Neural cell (in vitro differentiated cells): ENCODE results near the gene BCHE. TPM values are rescaled to one million over a fixed set of nuclear protein-coding genes. Genes with fewer than 3 reads are reported as not detected.
"Not testable (repeated sequence)": the region's sequence is repeated elsewhere in the genome, so short reads cannot be mapped to it uniquely, and the experiment has no call there.

ENCODE experiments used
- H2AFZ ChIP-seq: fragments of 200-600, 300-800 bp; sonication (generic), shearing (Covaris generic); 2 replicates; pipeline ENCODE4 v1.6.0; 2014; ENCODE audit warnings: low read depth, mild to moderate bottlenecking, antibody characterized with exemption, low read length, moderate library complexity
- H3F3A ChIP-seq: fragments of 200-600 bp; shearing (Covaris generic); 2 replicates; pipeline ENCODE4 v1.6.1; 2016; ENCODE audit warnings: mild to moderate bottlenecking, moderate library complexity, mixed read lengths, antibody characterized with exemption, low read length; ENCODE audit not compliant: insufficient read depth, poor library complexity, severe bottlenecking
- H3K27ac ChIP-seq: fragments of 200-600, 300-800 bp; sonication (generic), shearing (Covaris generic); 2 replicates; pipeline ENCODE4 v1.5.1; 2014; ENCODE audit warnings: mild to moderate bottlenecking, low read length, moderate library complexity
- H3K27me3 ChIP-seq: fragments of 300-800, 200-600 bp; sonication (generic), shearing (Covaris generic); 2 replicates; pipeline ENCODE4 v1.6.0; 2014; ENCODE audit warnings: mild to moderate bottlenecking, low read depth, low read length, moderate library complexity; ENCODE audit not compliant: insufficient read depth
- H3K36me3 ChIP-seq: fragments of 300-800, 200-600 bp; sonication (generic), shearing (Covaris generic); 2 replicates; pipeline ENCODE4 v1.5.1; 2014; ENCODE audit warnings: mild to moderate bottlenecking, antibody characterized with exemption, low read length, moderate library complexity; ENCODE audit not compliant: insufficient read depth
- H3K4me2 ChIP-seq: fragments of 300-800, 200-600 bp; sonication (generic), shearing (Covaris generic); 2 replicates; pipeline ENCODE4 v1.6.0; 2014; ENCODE audit warnings: mild to moderate bottlenecking, low read length
- H3K4me3 ChIP-seq: fragments of 300-800, 200-600 bp; sonication (generic), shearing (Covaris generic); 2 replicates; pipeline ENCODE4 v1.5.1; 2014; ENCODE audit warnings: mild to moderate bottlenecking, low read length, moderate library complexity
- H3K79me2 ChIP-seq: fragments of 200-600 bp; shearing (Covaris generic); replicated peaks from 2 replicates; pipeline ENCODE4 v1.6.0; 2014; ENCODE audit warnings: mild to moderate bottlenecking, low read length, moderate library complexity; ENCODE audit not compliant: insufficient read depth
- H3K9ac ChIP-seq: fragments of 300-800, 200-600 bp; sonication (generic), shearing (Covaris generic); 2 replicates; pipeline ENCODE4 v1.6.1; 2016; ENCODE audit warnings: mild to moderate bottlenecking, low read length, mixed read lengths
- H3K9me2 ChIP-seq: fragments of 200-600 bp; shearing (Covaris generic); 2 replicates; pipeline ENCODE4 v1.6.1; 2016; ENCODE audit warnings: mild to moderate bottlenecking, low read length, mixed read lengths; ENCODE audit not compliant: insufficient read depth
- H3K9me3 ChIP-seq: fragments of 200-600, 300-800 bp; sonication (generic), shearing (Covaris generic); 2 replicates; pipeline ENCODE4 v1.6.1; 2016; ENCODE audit warnings: mild to moderate bottlenecking, mixed run types, low read length, moderate library complexity, mixed read lengths
- H4K20me1 ChIP-seq: fragments of 200-600 bp; shearing (Covaris generic); 2 replicates; pipeline ENCODE4 v1.6.1; 2016; ENCODE audit warnings: mild to moderate bottlenecking, mixed run types; ENCODE audit not compliant: insufficient read depth
- EP300 ChIP-seq: fragments of 450-650 bp; conservative IDR thresholded peaks from 2 replicates; pipeline ENCODE4 v1.6.1; 2014; ENCODE audit warnings: antibody characterized with exemption, mild to moderate bottlenecking, moderate library complexity; ENCODE audit not compliant: poor library complexity, severe bottlenecking
- EZH2 ChIP-seq: fragments of 200-600, 300-800 bp; shearing (Covaris generic), sonication (generic); IDR thresholded peaks from 2 replicates; pipeline ENCODE4 v1.6.1; 2014; ENCODE audit warnings: antibody characterized with exemption, low read length, borderline replicate concordance, mild to moderate bottlenecking; ENCODE audit not compliant: insufficient read depth, poor library complexity, severe bottlenecking
- MXI1 ChIP-seq: fragments of 450-650 bp; conservative IDR thresholded peaks from 2 replicates; pipeline ENCODE4 v1.6.1; 2014; ENCODE audit warnings: antibody characterized with exemption, mild to moderate bottlenecking; ENCODE audit not compliant: poor library complexity, severe bottlenecking
- POLR2AphosphoS5 ChIP-seq: IDR thresholded peaks from 2 replicates; pipeline ENCODE4 v1.6.1; 2012
- RAD21 ChIP-seq: fragments of 450-650 bp; conservative IDR thresholded peaks from 2 replicates; pipeline ENCODE4 v1.6.1; 2014; ENCODE audit warnings: antibody characterized with exemption, mild to moderate bottlenecking, moderate library complexity
- SMC3 ChIP-seq: fragments of 450-650 bp; conservative IDR thresholded peaks from 2 replicates; pipeline ENCODE4 v1.6.1; 2014; ENCODE audit warnings: antibody characterized with exemption, mild to moderate bottlenecking, moderate library complexity; ENCODE audit not compliant: poor library complexity
- TAF1 ChIP-seq: IDR thresholded peaks from 2 replicates; pipeline ENCODE4 v1.6.1; 2012; ENCODE audit warnings: low read depth
- polyA plus RNA-seq: library from polyadenylated mRNA; depleted of rRNA; stranded (reverse); fragments of >200 nt; gene quantifications from 2 replicates; pipeline ENCODE4 v1.2.3, GENCODE V29; 2014
- TF ChIP-seq, protein P1 (sequence below): IDR thresholded peaks from 2 replicates; pipeline ENCODE4 v1.6.1; 2012; ENCODE audit warnings: borderline replicate concordance
- TF ChIP-seq, protein P2 (sequence below): fragments of 450-650 bp; IDR thresholded peaks from 2 replicates; pipeline ENCODE4 v1.5.1; 2014; ENCODE audit warnings: antibody characterized with exemption, mild to moderate bottlenecking, moderate library complexity; ENCODE audit not compliant: poor library complexity, severe bottlenecking

The BCHE gene
- polyA plus RNA-seq, 1 donor from 2014 or later, result 2.6 TPM

DNA sequence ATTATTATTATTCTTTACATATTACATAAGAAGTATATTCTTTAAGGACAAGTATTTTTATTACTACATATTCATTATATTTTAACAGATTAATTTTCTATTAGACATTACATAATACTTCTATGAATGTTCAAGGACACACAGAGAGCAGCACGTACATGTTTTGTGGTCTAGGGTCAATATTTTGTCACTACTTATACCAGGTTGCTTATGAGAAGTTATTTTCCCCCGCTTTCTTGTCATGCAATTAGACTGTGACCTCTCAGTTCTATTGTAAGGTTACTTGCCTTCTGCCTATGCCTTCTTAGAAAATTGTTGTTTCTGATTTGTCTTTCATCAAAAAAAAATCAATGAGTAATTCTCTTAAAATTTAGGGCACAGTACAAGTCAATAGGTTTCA, 21.5 kb downstream of the BCHE start (continued):
- TF ChIP-seq, protein P1, sequence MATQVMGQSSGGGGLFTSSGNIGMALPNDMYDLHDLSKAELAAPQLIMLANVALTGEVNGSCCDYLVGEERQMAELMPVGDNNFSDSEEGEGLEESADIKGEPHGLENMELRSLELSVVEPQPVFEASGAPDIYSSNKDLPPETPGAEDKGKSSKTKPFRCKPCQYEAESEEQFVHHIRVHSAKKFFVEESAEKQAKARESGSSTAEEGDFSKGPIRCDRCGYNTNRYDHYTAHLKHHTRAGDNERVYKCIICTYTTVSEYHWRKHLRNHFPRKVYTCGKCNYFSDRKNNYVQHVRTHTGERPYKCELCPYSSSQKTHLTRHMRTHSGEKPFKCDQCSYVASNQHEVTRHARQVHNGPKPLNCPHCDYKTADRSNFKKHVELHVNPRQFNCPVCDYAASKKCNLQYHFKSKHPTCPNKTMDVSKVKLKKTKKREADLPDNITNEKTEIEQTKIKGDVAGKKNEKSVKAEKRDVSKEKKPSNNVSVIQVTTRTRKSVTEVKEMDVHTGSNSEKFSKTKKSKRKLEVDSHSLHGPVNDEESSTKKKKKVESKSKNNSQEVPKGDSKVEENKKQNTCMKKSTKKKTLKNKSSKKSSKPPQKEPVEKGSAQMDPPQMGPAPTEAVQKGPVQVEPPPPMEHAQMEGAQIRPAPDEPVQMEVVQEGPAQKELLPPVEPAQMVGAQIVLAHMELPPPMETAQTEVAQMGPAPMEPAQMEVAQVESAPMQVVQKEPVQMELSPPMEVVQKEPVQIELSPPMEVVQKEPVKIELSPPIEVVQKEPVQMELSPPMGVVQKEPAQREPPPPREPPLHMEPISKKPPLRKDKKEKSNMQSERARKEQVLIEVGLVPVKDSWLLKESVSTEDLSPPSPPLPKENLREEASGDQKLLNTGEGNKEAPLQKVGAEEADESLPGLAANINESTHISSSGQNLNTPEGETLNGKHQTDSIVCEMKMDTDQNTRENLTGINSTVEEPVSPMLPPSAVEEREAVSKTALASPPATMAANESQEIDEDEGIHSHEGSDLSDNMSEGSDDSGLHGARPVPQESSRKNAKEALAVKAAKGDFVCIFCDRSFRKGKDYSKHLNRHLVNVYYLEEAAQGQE, result no peak

DNA sequence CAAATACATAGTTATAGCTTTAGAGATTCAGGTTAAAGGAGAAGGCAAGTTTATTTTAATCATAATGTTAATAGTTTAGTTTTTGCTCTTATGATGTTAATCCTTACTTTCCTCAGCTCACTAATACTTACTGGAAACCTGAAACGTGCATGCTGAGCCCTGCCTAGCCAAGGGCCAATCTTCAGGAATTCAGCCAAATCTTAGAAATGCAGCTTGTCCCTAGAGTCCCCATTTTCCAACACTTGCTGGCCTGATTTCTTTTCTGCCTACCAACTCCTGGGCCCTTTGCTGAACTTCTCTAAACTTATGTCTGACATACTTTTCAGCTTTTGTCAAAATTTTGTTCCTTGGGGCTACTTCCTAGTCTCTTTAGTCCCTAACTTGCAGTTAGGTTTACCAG, 22.8 kb downstream of the BCHE start:
- TF ChIP-seq EP300 (no peak), SMC3 (no peak), POLR2AphosphoS5 (no peak), RAD21 (no peak), MXI1 (no peak), EZH2 (no peak), TAF1 (no peak)
- TF ChIP-seq, protein P1, result no peak
- TF ChIP-seq, protein P2, sequence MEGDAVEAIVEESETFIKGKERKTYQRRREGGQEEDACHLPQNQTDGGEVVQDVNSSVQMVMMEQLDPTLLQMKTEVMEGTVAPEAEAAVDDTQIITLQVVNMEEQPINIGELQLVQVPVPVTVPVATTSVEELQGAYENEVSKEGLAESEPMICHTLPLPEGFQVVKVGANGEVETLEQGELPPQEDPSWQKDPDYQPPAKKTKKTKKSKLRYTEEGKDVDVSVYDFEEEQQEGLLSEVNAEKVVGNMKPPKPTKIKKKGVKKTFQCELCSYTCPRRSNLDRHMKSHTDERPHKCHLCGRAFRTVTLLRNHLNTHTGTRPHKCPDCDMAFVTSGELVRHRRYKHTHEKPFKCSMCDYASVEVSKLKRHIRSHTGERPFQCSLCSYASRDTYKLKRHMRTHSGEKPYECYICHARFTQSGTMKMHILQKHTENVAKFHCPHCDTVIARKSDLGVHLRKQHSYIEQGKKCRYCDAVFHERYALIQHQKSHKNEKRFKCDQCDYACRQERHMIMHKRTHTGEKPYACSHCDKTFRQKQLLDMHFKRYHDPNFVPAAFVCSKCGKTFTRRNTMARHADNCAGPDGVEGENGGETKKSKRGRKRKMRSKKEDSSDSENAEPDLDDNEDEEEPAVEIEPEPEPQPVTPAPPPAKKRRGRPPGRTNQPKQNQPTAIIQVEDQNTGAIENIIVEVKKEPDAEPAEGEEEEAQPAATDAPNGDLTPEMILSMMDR, result no peak
- H3K4me2 ChIP-seq, result no peak overlapping the region
- H3K9me3 ChIP-seq, result no peaks in the 10 kb centered on the region
- H3K79me2 ChIP-seq, result no peaks in the 10 kb centered on the region
- no peak overlapping the region for H3K4me3 ChIP-seq
- no peaks in the 10 kb centered on the region for H3K9me2 ChIP-seq
- H2AFZ ChIP-seq, result no peak overlapping the region
- H3K9ac ChIP-seq, result no peak overlapping the region
- no peaks in the 10 kb centered on the region for H3K36me3 ChIP-seq
- H3K27ac ChIP-seq, result no peak overlapping the region
- H4K20me1 ChIP-seq, result no peaks in the 10 kb centered on the region
- H3K27me3 ChIP-seq, result no peaks in the 10 kb centered on the region
- H3F3A ChIP-seq, result no peaks in the 10 kb centered on the region

DNA sequence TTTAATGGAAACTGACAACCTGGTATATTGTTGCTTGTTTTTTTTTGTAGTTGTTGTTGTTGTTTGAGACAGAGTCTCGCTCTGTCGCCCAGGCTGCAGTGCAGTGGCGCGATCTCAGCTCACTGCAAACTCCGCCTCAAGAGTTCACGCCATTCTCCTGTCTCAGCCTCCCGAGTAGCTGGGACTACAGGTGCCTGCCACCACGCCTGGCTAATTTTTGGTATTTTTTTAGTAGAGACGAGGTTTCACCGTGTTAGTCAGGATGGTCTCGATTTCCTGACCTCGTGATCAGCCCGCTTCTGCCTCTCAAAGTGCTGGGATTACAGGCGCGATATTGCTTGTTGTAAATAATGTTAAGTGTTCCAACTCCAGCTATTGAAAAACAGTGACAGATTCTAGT, 29.3 kb downstream of the BCHE start:
- H2AFZ ChIP-seq, H3K36me3 ChIP-seq, H3K4me2 ChIP-seq, H3K27me3 ChIP-seq, H3K9me3 ChIP-seq, H3K9me2 ChIP-seq, H3K4me3 ChIP-seq, H3K9ac ChIP-seq, H4K20me1 ChIP-seq, H3F3A ChIP-seq, H3K79me2 ChIP-seq, H3K27ac ChIP-seq: not testable (repeated sequence)
